Stimulated activated CD4-positive, alpha-beta T cell treated with anti-CD3 and anti-CD28 coated beads, TNF-alpha, amount 100 ng/mL, for 4 hours (primary cell): ENCODE results near the gene RBM28.

Source experiments
- DNase-seq, 3 experiments: peaks; one replicate each; pipeline ENCODE4 v3.0.0-alpha.2; 2020; ENCODE audit warnings: low read depth in 3 of 3

The RBM28 gene, protein sequence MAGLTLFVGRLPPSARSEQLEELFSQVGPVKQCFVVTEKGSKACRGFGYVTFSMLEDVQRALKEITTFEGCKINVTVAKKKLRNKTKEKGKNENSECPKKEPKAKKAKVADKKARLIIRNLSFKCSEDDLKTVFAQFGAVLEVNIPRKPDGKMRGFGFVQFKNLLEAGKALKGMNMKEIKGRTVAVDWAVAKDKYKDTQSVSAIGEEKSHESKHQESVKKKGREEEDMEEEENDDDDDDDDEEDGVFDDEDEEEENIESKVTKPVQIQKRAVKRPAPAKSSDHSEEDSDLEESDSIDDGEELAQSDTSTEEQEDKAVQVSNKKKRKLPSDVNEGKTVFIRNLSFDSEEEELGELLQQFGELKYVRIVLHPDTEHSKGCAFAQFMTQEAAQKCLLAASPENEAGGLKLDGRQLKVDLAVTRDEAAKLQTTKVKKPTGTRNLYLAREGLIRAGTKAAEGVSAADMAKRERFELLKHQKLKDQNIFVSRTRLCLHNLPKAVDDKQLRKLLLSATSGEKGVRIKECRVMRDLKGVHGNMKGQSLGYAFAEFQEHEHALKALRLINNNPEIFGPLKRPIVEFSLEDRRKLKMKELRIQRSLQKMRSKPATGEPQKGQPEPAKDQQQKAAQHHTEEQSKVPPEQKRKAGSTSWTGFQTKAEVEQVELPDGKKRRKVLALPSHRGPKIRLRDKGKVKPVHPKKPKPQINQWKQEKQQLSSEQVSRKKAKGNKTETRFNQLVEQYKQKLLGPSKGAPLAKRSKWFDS

DNA sequence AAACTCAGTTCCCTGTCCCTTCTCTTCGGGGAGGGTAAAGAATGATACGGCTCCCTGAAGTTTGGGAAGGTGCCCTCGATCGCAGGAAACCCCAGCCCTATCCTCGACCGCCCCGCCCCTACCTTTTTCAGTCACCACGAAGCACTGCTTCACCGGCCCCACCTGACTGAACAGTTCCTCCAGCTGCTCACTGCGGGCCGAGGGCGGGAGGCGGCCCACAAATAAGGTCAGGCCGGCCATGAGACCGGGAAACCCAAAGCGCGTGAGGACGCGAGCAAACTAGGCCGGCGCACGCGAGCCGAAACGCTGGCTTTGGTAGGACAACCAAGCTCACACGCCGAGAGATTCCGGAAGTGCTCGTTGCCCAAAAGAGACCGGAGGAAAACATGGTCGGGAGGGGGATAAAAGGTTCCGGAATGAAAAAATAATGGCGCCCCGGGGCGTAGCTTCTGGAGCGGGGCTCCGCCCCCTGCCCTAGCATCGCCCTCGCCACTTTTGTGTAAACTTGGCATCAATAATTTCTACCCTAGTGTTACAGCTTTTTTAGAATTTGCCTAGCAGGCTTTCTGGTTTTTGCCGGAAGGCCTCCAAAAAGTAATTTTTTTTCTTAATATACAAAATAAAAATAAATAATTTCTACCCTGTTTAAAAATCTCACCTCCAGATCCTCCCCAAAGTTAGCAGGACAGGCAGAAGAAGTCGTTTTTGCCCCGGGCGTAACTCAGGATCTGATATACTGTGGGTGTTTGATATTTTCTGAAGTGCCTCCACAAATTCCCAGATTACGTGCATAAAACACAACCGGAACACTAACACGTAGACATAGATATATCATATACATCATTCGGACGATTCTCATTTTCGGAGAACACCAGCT, at the start of gene RBM28:
TSS of gene RBM28 (minus strand) at position 355 of the 877 bp plus-strand sequence. CDS start at position 240, 115 bp downstream.
- peak; percentile 63 to 73 (median 70) for DNase-seq

DNA sequence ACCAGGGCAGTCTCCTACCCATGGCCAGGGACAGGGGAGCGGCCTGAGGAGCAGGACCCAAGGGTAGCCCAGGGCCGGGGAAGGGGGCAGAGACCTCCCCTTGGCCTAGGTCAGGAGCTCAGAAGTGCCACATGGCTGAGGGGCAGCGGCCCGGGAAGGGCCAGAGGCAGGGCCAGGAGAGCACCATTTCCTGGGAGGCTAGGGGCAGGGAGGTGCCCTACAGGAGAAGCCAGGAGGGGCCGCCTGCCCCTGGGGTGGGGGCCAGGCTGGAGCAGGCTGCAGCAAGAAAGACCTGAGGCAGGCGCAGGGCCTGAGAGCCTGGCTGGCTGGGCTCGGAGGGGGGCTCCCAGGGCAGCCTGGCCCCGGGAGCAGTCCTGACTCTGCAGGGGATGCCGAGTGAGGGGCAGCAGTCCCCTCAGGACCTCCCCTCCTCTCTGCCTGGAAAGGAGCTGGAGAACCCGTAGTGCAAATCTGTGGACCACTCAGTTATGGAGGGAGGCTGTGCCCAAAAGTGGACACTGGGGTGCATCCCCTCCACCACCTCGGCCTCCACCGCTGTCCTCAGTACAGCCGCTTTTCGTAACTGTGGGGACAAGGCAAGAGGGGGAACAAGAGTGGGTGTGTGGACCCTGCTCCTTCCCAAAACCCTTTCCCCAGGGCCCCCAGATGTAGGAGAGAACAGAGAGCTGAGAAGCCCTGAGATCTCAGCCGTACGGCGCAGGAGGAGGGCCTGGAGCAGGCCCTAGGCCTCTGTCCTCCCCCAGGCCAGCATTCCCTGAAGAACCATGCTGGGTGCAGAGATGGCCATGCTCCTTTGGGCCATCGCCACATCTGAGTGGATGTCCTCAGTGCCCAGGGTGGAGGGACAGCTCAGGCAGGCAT, 49.0 kb upstream of the RBM28 start:
- DNase-seq, result no peak

DNA sequence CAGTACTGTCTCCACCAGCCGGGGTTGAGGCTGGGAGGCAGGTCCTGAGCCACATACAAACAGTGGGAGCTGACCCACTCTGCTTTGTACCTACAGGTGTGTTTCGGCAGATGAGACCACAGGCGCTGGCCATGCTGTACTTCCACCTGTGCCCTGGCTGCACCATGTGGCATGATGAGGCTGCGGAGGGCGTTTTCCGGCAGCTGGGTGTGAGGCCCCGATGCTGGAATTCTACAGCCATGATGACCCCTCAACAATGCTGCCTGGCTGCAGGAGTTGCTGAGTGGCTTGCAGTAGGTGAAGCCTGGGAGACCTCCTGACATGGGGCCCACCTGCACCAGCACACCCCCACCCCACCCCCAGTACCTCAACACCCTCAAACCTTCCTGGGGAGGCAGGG, 48.1 kb upstream of the RBM28 start:
- no peak for DNase-seq

GRCh38 chr7:128390871-128391565, 47.3 kb upstream of the RBM28 start:
- DNase-seq, result no peak

GRCh38 chr7:128389618-128390329, 46.1 kb upstream of the RBM28 start:
- no peak for DNase-seq

DNA sequence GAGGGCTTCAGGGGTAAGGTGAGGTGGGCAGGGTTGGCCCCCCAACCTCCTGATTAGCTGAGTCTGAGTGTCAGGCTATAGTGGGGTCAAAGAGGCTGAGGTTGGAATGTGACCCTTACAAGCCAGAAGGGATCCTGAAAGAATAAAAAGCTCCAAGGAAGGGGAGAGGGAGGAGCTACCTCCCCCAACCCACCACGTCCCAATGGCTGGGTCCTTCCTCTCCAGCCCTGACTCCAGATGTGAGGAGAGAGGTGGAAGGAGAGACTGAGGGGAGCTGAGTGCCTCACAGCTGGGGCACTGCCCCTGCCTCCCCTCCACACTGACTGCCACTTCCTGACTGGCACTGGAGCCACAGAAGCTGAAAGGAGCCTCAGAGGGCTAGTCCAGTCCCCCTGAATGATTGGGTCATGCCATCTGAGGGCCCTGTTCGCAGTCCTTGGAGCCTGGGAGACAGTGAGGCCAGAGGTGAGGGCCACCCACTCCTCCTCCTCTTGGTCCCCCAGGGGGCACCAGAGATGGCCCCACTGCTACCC, 45.4 kb upstream of the RBM28 start:
- DNase-seq, result no peak

DNA sequence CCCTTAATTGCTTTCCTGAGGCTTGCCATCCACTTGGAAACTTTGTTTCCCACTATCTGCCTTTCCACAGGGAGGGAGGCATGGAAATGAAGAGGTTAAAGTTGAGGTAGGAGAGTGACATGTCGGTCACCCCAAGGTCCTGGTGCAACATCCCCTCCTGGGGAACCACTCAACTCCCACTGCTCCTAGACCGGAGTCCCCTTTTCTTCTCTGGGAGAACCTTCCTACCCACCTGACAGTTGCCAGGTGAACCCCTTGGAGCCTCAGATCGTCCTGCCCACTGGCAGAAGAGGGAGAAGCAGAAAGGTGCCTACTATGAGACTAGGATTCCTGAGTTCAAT, 44.4 kb upstream of the RBM28 start:
- no peak for DNase-seq

DNA sequence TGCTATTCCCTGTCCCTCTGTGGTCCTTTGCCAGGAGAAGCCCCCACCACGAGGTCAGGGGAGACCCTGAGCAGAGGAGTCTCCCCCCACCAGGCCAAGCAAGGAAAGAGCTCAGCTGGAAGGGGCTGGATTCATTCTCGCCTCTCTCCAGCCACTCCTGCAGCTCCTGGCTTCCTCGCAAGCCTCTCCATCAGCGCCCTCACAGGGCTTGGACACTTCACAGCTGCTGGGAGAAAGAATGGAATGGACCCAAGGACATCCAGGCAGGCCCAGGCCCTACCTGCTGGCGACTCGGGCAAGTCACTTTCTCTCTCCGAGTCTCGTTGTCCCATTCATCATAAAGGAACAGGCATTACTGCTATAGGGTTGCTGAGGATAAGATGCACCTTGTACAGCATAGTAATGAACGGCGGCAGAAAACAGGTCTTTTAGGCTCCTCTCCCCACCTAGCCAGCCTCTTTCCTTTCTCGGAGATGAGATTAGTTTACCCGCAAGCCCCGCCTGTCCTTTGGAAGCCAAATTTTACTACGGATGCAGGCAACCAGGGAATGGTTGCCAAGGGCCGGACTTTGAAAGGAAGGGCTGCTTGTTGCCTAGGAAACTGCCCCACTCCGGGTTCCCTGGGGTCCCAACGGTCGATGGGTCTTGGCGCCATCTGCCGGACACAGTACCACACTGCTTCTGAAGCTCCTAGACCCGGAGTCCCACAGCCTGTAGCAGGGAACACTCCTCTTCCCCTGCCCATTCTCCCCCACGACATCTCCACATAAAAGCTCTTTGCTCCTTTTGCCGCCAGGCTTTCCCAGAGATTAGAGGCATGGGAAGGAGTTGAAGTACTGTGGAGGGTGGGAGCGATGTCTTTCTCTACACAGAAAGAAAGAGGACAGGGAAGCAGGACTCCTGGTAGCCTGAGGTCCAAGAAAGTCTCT, 43.8 kb upstream of the RBM28 start:
- DNase-seq, result peak; percentile 45 to 47 (median 46)

DNA sequence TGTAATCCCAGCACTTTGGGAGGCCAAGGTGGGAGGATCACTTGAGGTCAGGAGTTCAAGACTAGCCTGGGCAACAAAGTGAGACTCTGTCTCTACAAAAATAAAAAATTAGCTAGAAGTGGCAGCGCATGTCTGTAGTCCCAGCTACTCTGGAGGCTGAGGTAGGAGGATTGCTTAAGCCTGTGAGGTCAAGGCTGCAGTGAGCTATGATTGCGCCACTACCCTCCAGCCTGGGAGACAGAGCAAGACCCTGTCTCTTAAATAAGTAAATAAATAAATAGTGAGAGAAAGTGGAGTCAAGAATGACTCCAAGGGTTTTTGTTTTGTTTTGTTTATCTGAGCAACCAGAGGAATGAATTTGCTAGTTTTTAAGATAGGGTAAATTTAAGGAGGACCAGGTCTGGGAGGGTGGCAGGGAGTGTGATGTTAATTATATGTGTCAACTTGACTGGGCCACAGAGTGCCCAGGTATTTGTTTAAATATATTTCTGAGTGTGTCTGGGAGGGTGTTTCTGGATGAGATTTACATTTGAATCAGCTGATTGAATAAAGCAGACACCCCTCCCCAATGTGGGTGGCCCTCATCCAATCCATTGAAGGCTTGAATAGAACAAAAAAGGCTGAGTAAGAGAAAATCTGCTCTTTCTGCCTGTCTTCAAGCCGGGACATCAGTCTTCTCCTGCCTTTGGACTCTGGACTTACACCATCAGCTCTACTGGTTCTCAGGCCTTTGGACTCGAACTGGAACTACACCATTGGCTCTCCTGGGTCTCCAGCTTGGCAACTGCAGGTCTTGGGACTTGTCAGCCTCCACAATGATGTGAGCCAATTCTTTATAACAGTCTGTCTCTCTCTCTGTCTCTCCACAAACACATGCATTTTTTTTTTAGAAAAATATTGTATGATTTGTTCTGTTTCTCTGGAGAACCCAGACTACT, 42.5 kb upstream of the RBM28 start:
- DNase-seq, result no peak

DNA sequence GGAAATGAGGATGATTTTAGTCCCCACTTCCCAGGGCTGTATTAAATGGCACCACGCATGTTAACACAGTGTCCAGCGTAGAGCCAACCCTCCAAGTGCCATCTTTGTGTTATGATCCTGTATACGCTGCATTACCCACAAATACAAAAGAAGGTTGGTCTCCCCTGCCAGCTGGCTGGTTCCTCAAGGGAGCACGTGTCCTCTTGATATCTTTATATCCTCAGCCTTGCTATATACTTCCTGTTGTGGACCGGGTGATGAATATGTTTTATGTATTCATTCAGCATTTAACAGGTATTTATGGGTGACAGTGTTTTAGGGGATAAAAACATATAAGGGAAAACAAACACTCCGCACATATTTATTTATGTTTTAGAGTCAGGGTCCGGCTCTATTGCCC, 41.0 kb upstream of the RBM28 start:
- DNase-seq, result no peak

- DNase-seq, result no peak
These were observed 40.1 kb upstream of the RBM28 start for GRCh38 chr7:128383776-128384175.

GRCh38 chr7:128381161-128381821, 37.6 kb upstream of the RBM28 start:
- DNase-seq, result no peak

GRCh38 chr7:128380483-128381106, 36.9 kb upstream of the RBM28 start:
- DNase-seq, result no peak

GRCh38 chr7:128379900-128380479, 36.3 kb upstream of the RBM28 start:
- no peak for DNase-seq

DNA sequence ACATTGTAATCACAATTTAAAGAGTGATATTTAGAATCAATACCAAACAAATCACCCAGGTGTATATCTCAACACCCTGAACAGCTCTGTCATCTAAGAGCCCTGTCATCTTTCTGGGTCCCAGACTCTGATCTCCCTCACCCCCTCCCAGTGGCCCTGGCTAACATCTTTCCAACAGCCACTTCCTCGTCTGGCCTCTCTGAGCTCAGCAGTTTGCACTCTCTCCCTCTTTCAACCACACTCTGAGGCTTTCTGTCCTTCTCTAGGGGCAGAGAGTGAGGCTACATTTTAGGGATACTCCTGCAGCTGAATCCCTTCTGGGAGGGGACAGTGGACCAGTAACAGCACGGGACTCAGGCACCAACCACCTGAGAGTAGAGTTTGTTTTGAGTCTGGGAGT, 34.9 kb upstream of the RBM28 start:
- no peak for DNase-seq

GRCh38 chr7:128376077-128376476, 32.4 kb upstream of the RBM28 start:
- DNase-seq, result no peak
